ENCODE data around the gene ZNF148.

The ZNF148 gene

DNA sequence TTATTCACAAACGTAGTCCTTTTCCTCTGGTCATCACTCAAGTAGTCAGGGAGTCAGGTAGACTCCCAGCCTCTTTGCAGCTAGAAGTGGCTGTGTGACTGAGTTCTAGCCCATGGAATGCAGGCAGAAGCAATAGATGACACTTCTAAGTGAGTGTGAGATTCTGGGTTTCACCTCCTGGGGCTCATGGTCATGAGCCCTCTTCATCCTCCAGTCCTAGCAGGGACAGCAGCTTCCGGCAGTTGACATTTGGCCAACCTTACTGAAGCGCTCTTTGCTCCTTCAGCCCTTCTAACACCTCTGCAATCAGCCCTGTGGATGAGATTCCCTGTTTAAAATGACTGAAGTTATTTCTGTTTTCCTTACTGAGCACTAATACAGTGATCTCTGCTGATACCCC, 184.3 kb downstream of the ZNF148 start:
- no peak overlapping the region for H3K4me3 ChIP-seq (ENCODE audit: low read depth, low read length)
- TF ChIP-seq, protein P1, sequence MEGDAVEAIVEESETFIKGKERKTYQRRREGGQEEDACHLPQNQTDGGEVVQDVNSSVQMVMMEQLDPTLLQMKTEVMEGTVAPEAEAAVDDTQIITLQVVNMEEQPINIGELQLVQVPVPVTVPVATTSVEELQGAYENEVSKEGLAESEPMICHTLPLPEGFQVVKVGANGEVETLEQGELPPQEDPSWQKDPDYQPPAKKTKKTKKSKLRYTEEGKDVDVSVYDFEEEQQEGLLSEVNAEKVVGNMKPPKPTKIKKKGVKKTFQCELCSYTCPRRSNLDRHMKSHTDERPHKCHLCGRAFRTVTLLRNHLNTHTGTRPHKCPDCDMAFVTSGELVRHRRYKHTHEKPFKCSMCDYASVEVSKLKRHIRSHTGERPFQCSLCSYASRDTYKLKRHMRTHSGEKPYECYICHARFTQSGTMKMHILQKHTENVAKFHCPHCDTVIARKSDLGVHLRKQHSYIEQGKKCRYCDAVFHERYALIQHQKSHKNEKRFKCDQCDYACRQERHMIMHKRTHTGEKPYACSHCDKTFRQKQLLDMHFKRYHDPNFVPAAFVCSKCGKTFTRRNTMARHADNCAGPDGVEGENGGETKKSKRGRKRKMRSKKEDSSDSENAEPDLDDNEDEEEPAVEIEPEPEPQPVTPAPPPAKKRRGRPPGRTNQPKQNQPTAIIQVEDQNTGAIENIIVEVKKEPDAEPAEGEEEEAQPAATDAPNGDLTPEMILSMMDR (IDR thresholded peaks at IDR 0.05; ENCODE audit: borderline replicate concordance, insufficient read depth, low read depth, low read length), result no peak

- TF ChIP-seq, protein P1 (IDR thresholded peaks at IDR 0.05; ENCODE audit: borderline replicate concordance, insufficient read depth, low read depth, low read length), result no peak
These were observed 185.6 kb downstream of the ZNF148 start for GRCh38 chr3:125189378-125190165.

GRCh38 chr3:125188955-125189354, 186.2 kb downstream of the ZNF148 start:
- TF ChIP-seq, protein P1 (IDR thresholded peaks at IDR 0.05; ENCODE audit: borderline replicate concordance, insufficient read depth, low read depth, low read length), result no peak
- H3K4me3 ChIP-seq (ENCODE audit: low read depth, low read length), result no peak overlapping the region

More at GRCh38 chr3:125189378-125190165, 185.6 kb downstream of the ZNF148 start:
- H3K4me3 ChIP-seq (ENCODE audit: low read depth, low read length), result no peak overlapping the region

DNA sequence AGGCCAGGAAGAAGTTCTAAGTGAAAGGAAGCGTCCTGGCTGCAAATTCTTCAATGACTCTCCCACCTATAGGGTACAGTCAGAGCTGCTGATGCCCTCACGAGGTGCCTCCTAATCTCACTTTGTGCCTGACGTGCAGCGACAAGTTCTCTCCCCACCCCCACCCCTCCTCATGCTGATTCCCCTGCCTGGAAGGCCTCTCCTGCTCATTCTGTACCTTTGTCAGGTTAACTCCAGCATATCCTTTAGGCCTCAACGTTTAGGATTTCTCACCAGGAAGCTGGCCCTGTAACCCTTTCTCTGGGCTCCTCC, 187.6 kb downstream of the ZNF148 start:
- TF ChIP-seq, protein P1 (IDR thresholded peaks at IDR 0.05; ENCODE audit: borderline replicate concordance, insufficient read depth, low read depth, low read length), result no peak

GRCh38 chr3:125186800-125187598, 188.1 kb downstream of the ZNF148 start:
- no peak overlapping the region for H3K4me3 ChIP-seq (ENCODE audit: low read depth, low read length)
- TF ChIP-seq, protein P1 (IDR thresholded peaks at IDR 0.05; ENCODE audit: borderline replicate concordance, insufficient read depth, low read depth, low read length), result no peak

More for the DNA sequence above, 187.6 kb downstream of the ZNF148 start:
- H3K4me3 ChIP-seq (ENCODE audit: low read depth, low read length), result no peak overlapping the region

DNA sequence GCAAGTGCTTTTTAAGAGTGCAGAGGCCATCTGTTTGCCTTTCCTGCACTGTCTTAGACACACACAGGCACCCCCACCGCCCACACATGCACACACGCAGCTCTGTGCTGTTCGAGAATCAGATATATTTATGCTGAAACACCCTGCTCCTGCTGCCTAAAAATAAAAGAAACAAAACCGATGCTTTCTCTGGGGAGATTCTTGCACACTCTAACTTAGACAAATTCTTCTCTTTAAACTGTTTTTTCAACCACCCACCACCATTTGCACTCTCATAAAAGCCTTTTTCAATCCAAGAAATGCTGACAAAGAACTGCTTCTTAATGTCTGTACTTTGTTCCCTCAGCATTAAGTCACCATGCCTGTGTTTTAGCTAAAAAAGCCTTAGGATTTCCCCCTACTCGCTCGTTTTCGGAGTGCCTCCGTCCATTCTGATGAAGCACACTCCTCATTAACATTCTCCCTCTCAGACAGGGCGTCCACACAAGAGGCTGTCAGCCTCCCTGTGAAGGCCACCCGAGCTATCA, 188.8 kb downstream of the ZNF148 start:
- TF ChIP-seq, protein P1 (IDR thresholded peaks at IDR 0.05; ENCODE audit: borderline replicate concordance, insufficient read depth, low read depth, low read length), result no peak
- no peak overlapping the region for H3K4me3 ChIP-seq (ENCODE audit: low read depth, low read length)

All from GM12875 (cell line).